Stimulated activated CD8-positive, alpha-beta memory T cell treated with anti-CD3 and anti-CD28 coated beads, Interleukin-15, amount 100 ng/mL, for 48 hours (primary cell): ENCODE measurements around the gene SLC26A3.
"Not testable (repeated sequence)": the region's sequence is repeated elsewhere in the genome, so short reads cannot be mapped to it uniquely, and the experiment has no call there.

Experiments
- DNase-seq, 2 donors: peaks; one replicate each; pipeline ENCODE4 v3.0.0-alpha.2; 2020; ENCODE audit warnings: low read depth in 2 of 2

The SLC26A3 gene

GRCh38 chr7:107803009-107803610, at the start of gene SLC26A3:
Gene SLC26A3 (minus strand): TSS chr7:107803223. CDS start chr7:107794509, 8,714 bp downstream.
- DNase-seq = no peak

- no peak for DNase-seq
Measured at GRCh38 chr7:107850643-107851042, 47.6 kb upstream of the SLC26A3 start.

GRCh38 chr7:107850216-107850615, 47.2 kb upstream of the SLC26A3 start:
- no peak for DNase-seq

- DNase-seq = not testable (repeated sequence)
Measured at GRCh38 chr7:107848211-107848610, 45.2 kb upstream of the SLC26A3 start.

GRCh38 chr7:107847836-107848175, 44.8 kb upstream of the SLC26A3 start:
- not testable (repeated sequence) for DNase-seq

GRCh38 chr7:107847168-107847835, 44.3 kb upstream of the SLC26A3 start:
- no peak for DNase-seq

- no peak for DNase-seq
Measured at GRCh38 chr7:107846324-107846723, 43.3 kb upstream of the SLC26A3 start.

- no peak for DNase-seq
Measured at GRCh38 chr7:107843184-107843583, 40.2 kb upstream of the SLC26A3 start.

GRCh38 chr7:107842213-107842612, 39.2 kb upstream of the SLC26A3 start:
- no peak for DNase-seq

GRCh38 chr7:107838816-107839565, 36.0 kb upstream of the SLC26A3 start:
- no peak for DNase-seq

- no peak for DNase-seq
Measured at GRCh38 chr7:107838024-107838601, 35.1 kb upstream of the SLC26A3 start.

- DNase-seq = no peak
Measured at GRCh38 chr7:107837145-107837512, 34.1 kb upstream of the SLC26A3 start.

- DNase-seq = no peak
Measured at GRCh38 chr7:107836237-107837144, 33.5 kb upstream of the SLC26A3 start.

- no peak for DNase-seq
Measured at GRCh38 chr7:107834401-107834800, 31.4 kb upstream of the SLC26A3 start.

- no peak for DNase-seq
Measured at GRCh38 chr7:107833684-107834106, 30.7 kb upstream of the SLC26A3 start.

- DNase-seq = no peak
Measured at GRCh38 chr7:107830420-107830819, 27.4 kb upstream of the SLC26A3 start.

GRCh38 chr7:107828540-107828939, 25.5 kb upstream of the SLC26A3 start:
- no peak for DNase-seq

GRCh38 chr7:107827501-107827900, 24.5 kb upstream of the SLC26A3 start:
- DNase-seq = no peak

GRCh38 chr7:107826451-107826850, 23.4 kb upstream of the SLC26A3 start:
- no peak for DNase-seq

- no peak for DNase-seq
Measured at GRCh38 chr7:107824858-107825257, 21.8 kb upstream of the SLC26A3 start.

- DNase-seq = no peak
Measured at GRCh38 chr7:107818622-107819021, 15.6 kb upstream of the SLC26A3 start.
